Fibroblast of lung (primary cell): ENCODE results near the gene SCFD2. TPM values are rescaled to one million over a fixed set of nuclear protein-coding genes. Genes with fewer than 3 reads are reported as not detected.

Source experiments
- DNase-seq, 2 donors: peaks; one replicate each; pipeline versions ENCODE4 v3.0.0 to v3.0.0-alpha.2; 2010; ENCODE audit warnings: low read depth in 2 of 2
- H2AFZ ChIP-seq: 2 replicates; pipeline ENCODE4 v1.5.1; 2012; ENCODE audit warnings: low read length, control low read depth, inconsistent platforms
- H3K27ac ChIP-seq: 2 replicates; pipeline ENCODE4 v1.5.1; 2011; ENCODE audit warnings: low read length, control low read depth; ENCODE audit not compliant: insufficient read depth
- H3K27me3 ChIP-seq: 2 replicates; pipeline ENCODE4 v1.5.1; 2011; ENCODE audit warnings: mild to moderate bottlenecking, low read length; ENCODE audit not compliant: control insufficient read depth, insufficient read depth
- H3K36me3 ChIP-seq: 2 replicates; pipeline ENCODE4 v1.5.1; 2011; ENCODE audit warnings: low read length; ENCODE audit not compliant: control insufficient read depth, insufficient read depth
- H3K4me1 ChIP-seq: 2 replicates; pipeline ENCODE4 v1.5.1; 2011; ENCODE audit warnings: low read length; ENCODE audit not compliant: control insufficient read depth, insufficient read depth; ENCODE audit errors: extremely low read depth
- H3K4me2 ChIP-seq: 2 replicates; pipeline ENCODE4 v1.5.1; 2011; ENCODE audit warnings: low read length, control low read depth; ENCODE audit not compliant: insufficient read depth; ENCODE audit errors: extremely low read depth
- H3K4me3 ChIP-seq, 4 experiments: fragments of 200-600 bp in 1 of 4; sonication (generic) in 1 of 4; replicated peaks in 1 of 4; 2 replicates each; pipeline ENCODE4 v1.5.1; 2011 to 2016; ENCODE audit warnings: low read length in 4 of 4, low read depth in 3 of 4, mild to moderate bottlenecking in 3 of 4, control low read depth in 2 of 4, inconsistent platforms in 1 of 4, mixed read lengths in 1 of 4; ENCODE audit not compliant: insufficient read depth in 1 of 4; ENCODE audit errors: control extremely low read depth in 1 of 4
- H3K79me2 ChIP-seq: 2 replicates; pipeline ENCODE4 v1.5.1; 2012; ENCODE audit warnings: mild to moderate bottlenecking, low read length, inconsistent platforms; ENCODE audit not compliant: control insufficient read depth, insufficient read depth
- H3K9ac ChIP-seq: 2 replicates; pipeline ENCODE4 v1.5.1; 2011; ENCODE audit warnings: mild to moderate bottlenecking, low read length, control low read depth; ENCODE audit not compliant: insufficient read depth
- H3K9me3 ChIP-seq: 2 replicates; pipeline ENCODE4 v1.5.1; 2012; ENCODE audit warnings: low read depth, low read length; ENCODE audit not compliant: control insufficient read depth, insufficient read depth
- H4K20me1 ChIP-seq: 2 replicates; pipeline ENCODE4 v1.5.1; 2011; ENCODE audit warnings: low read length; ENCODE audit not compliant: control insufficient read depth, insufficient read depth; ENCODE audit errors: extremely low read depth
- EZH2 ChIP-seq: IDR thresholded peaks from 2 replicates; pipeline ENCODE4 v1.5.1; 2012; ENCODE audit warnings: low read length, control low read depth, mild to moderate bottlenecking; ENCODE audit errors: missing control alignments
- polyA plus RNA-seq, 2 donors: library from polyadenylated mRNA; depleted of rRNA in 1 of 2; stranded (reverse) in 1 of 2; unstranded in 1 of 2; fragments of >200 nt; gene quantifications; 2 replicates each; pipeline ENCODE4 v1.2.1, GENCODE V29; 2011 to 2012; ENCODE audit warnings: missing spikeins in 1 of 2
- total RNA-seq: library from RNA; depleted of rRNA; stranded (reverse); fragments of >200 nt; gene quantifications from 2 replicates; pipeline ENCODE4 v1.2.1, GENCODE V29; 2014
- TF ChIP-seq, protein P1 (sequence below), 2 donors: IDR thresholded peaks in 1 of 2; conservative IDR thresholded peaks in 1 of 2; 1 replicate in 1 of 2; 2 replicates in 1 of 2; pipeline ENCODE4 v1.5.1; 2011 to 2012; ENCODE audit warnings: low read length in 2 of 2, control low read depth in 1 of 2, inconsistent platforms in 1 of 2, low read depth in 1 of 2, mild to moderate bottlenecking in 1 of 2

The SCFD2 gene
- total and polyA plus RNA-seq, 2 donors (not counting 1 experiment from before 2014, with no cell fraction given): 16.2 to 23.1 TPM

DNA sequence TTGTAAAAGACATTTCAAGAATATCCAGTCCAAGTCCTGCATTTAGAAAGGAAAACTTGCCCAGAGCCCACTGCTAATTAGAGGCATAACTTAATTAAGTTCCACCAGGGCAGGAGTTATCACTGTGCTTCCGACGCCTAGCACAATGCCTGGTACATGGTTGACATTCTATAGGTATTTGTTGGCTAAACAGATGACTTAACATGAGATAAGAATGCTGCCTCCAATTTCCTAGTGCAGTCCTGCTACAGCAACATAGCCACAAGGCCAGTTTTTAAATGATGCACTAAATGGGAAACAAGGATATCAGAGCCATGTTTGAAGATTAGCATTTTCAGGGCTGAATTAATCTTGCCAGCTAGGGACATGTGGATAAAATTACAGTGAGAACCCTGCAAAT lies 339.6 kb downstream of the SCFD2 start:
- Histone ChIP-seq H3K4me1 (no peaks in the 10 kb centered on the region), H3K9ac (no peak overlapping the region), H3K27ac (no peak overlapping the region), H3K36me3 (no peaks in the 10 kb centered on the region), H3K4me3 (no peak overlapping the region), H3K4me2 (no peak overlapping the region), H3K9me3 (no peaks in the 10 kb centered on the region), H2AFZ (no peak overlapping the region), H4K20me1 (no peaks in the 10 kb centered on the region), H3K79me2 (no peaks in the 10 kb centered on the region), H3K27me3 (no peaks in the 10 kb centered on the region)
- no peak for DNase-seq
- TF ChIP-seq EZH2: no peak
- TF ChIP-seq, protein P1, sequence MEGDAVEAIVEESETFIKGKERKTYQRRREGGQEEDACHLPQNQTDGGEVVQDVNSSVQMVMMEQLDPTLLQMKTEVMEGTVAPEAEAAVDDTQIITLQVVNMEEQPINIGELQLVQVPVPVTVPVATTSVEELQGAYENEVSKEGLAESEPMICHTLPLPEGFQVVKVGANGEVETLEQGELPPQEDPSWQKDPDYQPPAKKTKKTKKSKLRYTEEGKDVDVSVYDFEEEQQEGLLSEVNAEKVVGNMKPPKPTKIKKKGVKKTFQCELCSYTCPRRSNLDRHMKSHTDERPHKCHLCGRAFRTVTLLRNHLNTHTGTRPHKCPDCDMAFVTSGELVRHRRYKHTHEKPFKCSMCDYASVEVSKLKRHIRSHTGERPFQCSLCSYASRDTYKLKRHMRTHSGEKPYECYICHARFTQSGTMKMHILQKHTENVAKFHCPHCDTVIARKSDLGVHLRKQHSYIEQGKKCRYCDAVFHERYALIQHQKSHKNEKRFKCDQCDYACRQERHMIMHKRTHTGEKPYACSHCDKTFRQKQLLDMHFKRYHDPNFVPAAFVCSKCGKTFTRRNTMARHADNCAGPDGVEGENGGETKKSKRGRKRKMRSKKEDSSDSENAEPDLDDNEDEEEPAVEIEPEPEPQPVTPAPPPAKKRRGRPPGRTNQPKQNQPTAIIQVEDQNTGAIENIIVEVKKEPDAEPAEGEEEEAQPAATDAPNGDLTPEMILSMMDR (conservative IDR thresholded peaks at IDR 0.05 in 1 of 2, IDR thresholded peaks at IDR 0.05 in 1 of 2; ENCODE audit: low read depth in 1 of 2, low read length in 2 of 2): no peak

DNA sequence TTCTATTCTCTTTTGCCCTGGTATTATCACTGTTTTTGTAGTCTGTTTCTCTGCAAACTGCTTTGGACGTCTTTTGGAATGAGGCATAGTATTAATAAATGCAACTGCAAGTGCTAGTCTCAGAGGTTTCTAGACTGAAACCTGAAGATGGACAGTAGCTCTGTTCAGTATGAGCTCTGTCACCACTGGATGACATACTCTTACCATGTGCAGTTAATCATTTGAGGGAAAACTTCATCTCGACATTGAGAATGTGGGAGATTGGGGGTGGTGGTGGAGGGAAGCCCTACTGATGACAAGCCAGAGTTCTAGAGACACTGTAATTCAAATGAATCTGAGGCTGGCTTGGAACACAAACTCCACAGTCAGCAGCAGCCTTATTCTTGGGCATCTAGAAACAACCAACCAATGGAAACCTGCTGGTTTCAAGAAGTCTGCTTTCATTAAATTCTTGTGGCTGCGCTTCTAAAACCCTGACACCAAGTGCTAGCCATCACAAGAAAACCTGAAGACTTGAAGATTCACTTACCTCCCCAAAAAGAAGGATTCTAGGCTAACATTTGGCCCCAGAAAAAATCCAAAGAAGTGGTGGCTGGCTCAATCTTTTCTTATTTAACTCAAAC lies 342.1 kb downstream of the SCFD2 start:
- no peak overlapping the region for H3K4me2 ChIP-seq
- H3K4me3 ChIP-seq: no peak overlapping the region
- H2AFZ ChIP-seq: no peak overlapping the region
- DNase-seq: no peak
- no peaks in the 10 kb centered on the region for H3K9me3 ChIP-seq
- no peak overlapping the region for H3K9ac ChIP-seq
- H3K36me3 ChIP-seq: no peaks in the 10 kb centered on the region
- peaks cover 2% of the 10 kb centered on the region for H3K4me1 ChIP-seq
- TF ChIP-seq, protein P1 (conservative IDR thresholded peaks at IDR 0.05 in 1 of 2, IDR thresholded peaks at IDR 0.05 in 1 of 2; ENCODE audit: low read depth in 1 of 2, low read length in 2 of 2): no peak
- TF ChIP-seq EZH2: no peak
- no peaks in the 10 kb centered on the region for H4K20me1 ChIP-seq
- no peaks in the 10 kb centered on the region for H3K27me3 ChIP-seq
- H3K27ac ChIP-seq: no peak overlapping the region
- H3K79me2 ChIP-seq: no peaks in the 10 kb centered on the region

DNA sequence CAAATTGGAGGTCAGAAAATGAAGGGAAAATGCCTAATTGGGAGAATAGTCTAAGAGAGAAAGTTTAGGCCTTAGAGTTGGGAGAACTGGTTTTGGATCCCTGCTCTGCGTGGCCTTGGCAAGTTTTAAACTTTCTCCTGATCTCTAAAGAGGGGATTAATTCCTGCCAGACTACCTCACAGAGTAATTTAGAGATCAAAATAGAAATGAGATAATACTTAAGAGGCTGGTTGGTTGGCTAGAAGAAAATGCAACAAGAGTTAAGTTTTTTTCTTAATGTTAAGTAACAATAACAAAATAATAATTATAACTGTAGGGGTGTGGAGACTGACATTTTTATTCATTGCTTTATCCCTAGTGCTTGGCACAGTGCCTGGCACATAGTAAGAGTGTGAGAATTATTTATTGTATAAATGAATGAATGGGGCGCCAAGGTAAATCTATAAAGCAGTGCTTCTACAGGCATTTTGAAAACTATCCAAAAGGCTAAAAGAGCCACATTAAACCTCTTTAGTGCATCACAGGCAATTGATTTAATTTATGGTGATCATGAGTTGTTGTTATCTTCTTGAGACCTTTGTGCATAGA lies 343.3 kb downstream of the SCFD2 start:
- H3K36me3 ChIP-seq: no peaks in the 10 kb centered on the region
- no peaks in the 10 kb centered on the region for H3K79me2 ChIP-seq
- H2AFZ ChIP-seq: no peak overlapping the region
- H4K20me1 ChIP-seq: no peaks in the 10 kb centered on the region
- H3K27ac ChIP-seq: no peak overlapping the region
- no peak for DNase-seq
- H3K4me3 ChIP-seq: no peak overlapping the region
- no peak overlapping the region for H3K4me2 ChIP-seq
- no peaks in the 10 kb centered on the region for H3K9me3 ChIP-seq
- H3K4me1 ChIP-seq: peaks cover 2% of the 10 kb centered on the region
- H3K27me3 ChIP-seq: no peaks in the 10 kb centered on the region
- TF ChIP-seq EZH2: no peak
- TF ChIP-seq, protein P1 (conservative IDR thresholded peaks at IDR 0.05 in 1 of 2, IDR thresholded peaks at IDR 0.05 in 1 of 2; ENCODE audit: low read depth in 1 of 2, low read length in 2 of 2): no peak
- H3K9ac ChIP-seq: no peak overlapping the region
